Stomach (tissue), 4 donors: ENCODE data around the gene HUNK.

Experiments used
- CTCF ChIP-seq, 7 experiments: fragments of 450-650 bp in 4 of 7; fragments of 200-600 bp in 3 of 7; sonication (generic) in 3 of 7; IDR thresholded peaks; one replicate each; pipeline ENCODE4 v1.5.1; 2016 to 2019; ENCODE audit warnings: antibody characterized with exemption in 7 of 7, control low read depth in 2 of 7, mild to moderate bottlenecking in 1 of 7
- POLR2A ChIP-seq, 4 donors: fragments of 450-650 bp; IDR thresholded peaks; one replicate each; pipeline ENCODE4 v1.6.1; 2016; ENCODE audit warnings: antibody characterized with exemption in 4 of 4, control low read depth in 2 of 4, mild to moderate bottlenecking in 1 of 4, moderate library complexity in 1 of 4
- POLR2AphosphoS5 ChIP-seq, 3 donors: sonication (generic); formaldehyde crosslinking; IDR thresholded peaks; one replicate each; pipeline ENCODE4 v1.6.1; 2016; ENCODE audit warnings: antibody characterized with exemption in 3 of 3

- TF ChIP-seq CTCF (IDR thresholded peaks at IDR 0.05) (no peak), POLR2A (IDR thresholded peaks at IDR 0.05) (no peak), POLR2AphosphoS5 (IDR thresholded peaks at IDR 0.05) (no peak)
These were observed 59.0 kb downstream of the HUNK start for GRCh38 chr21:31931644-31932469.
